ENCODE measurements around the gene FAM217A.

DNA sequence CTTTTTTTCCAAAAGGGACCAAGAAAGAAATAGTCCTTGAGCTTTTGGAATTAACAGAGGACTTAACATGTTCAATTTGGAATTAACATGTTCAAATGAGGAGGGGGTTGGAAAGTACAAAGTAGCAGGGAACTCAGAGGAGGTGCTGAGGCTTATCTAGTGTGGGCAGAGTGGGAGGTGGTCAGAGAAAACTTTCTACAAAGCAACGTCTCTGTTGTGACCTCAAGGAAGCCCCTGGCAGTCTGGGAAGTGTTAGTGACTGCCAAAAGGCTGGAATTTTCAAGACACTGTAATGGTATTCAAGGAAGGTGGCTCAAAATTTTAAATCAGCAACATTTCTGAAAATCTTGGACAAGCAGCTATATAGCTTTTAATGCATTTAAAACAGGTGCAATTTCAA lies 49.1 kb upstream of the FAM217A start:
- no peak for TF ChIP-seq EP300 (IDR thresholded peaks at IDR 0.05)
- TF ChIP-seq CTCF (IDR thresholded peaks at IDR 0.05), result no peak
- TF ChIP-seq POLR2A (IDR thresholded peaks at IDR 0.05), result no peak

All from gastroesophageal sphincter (tissue), 3 donors.